Motor neuron (in vitro differentiated cells): ENCODE measurements around the gene PPP2R2C. TPM values are rescaled to one million over a fixed set of nuclear protein-coding genes. Genes with fewer than 3 reads are reported as not detected.

ENCODE experiments used
- ATAC-seq, 8 experiments: fragments of 200-7000 bp; cut with Tn5 transposase; replicated peaks in 6 of 8; 2 replicates each; pipeline ENCODE4 v1.8.0; 2021; ENCODE audit warnings: mild to moderate bottlenecking in 8 of 8, moderate library complexity in 8 of 8
- H3K27ac ChIP-seq, 2 donors: fragments of 250-450 bp; sonication (Bioruptor Pico); 2 replicates each; pipeline ENCODE4 v1.9.0; 2021; ENCODE audit warnings: antibody characterized with exemption in 2 of 2, mild to moderate bottlenecking in 2 of 2, moderate library complexity in 1 of 2
- H3K4me1 ChIP-seq, 2 donors: fragments of 250-450 bp; sonication (Bioruptor Pico); replicated peaks in 1 of 2; 2 replicates each; pipeline ENCODE4 v1.6.1; 2021; ENCODE audit warnings: antibody characterized with exemption in 2 of 2, mild to moderate bottlenecking in 2 of 2, moderate library complexity in 1 of 2
- H3K4me3 ChIP-seq, 5 donors: fragments of 250-450 bp; sonication (Bioruptor Pico); 2 replicates each; pipeline ENCODE4 v1.9.0; 2021; ENCODE audit warnings: antibody characterized with exemption in 5 of 5, mild to moderate bottlenecking in 5 of 5, moderate library complexity in 4 of 5
- WGBS, 10 experiments: fragments of 450-650 bp; shearing (Covaris generic); methylation state at CpG; one replicate each; pipeline ENCODE4 v1.0.0; 2022; 5-methylcytosine and 5-hydroxymethylcytosine counted together
- in situ Hi-C, 9 experiments: fragments of 400-800 bp; cut with MboI; loops; one replicate each; pipeline ENCODE4 v1.15.0; 2021; ENCODE audit warnings: low sequenced_read_pairs in 9 of 9, low pct_unique_long_range_greater_than_20kb in 2 of 9; ENCODE audit not compliant: unreplicated experiment in 9 of 9
- total RNA-seq, 8 experiments: library from RNA; unstranded; fragments of 300-600 nt; gene quantifications; 2 replicates each; pipeline versions ENCODE4 v1.2.3 to v1.2.4, GENCODE V29; 2022

PPP2R2C gene
- total RNA-seq, 8 experiments from 2014 or later = 0.24 to 32.4 (median 4.9) TPM

GRCh38 chr4:6337331-6337935 lies 135.0 kb downstream of the PPP2R2C start:
- WGBS, 10 experiments = 7 to 47% (median 20%) methylated on average over 3 to 12 of the region's 19 CpGs; no CpG with 5 or more reads in 1 of the 10 experiments
- in situ Hi-C loops = no loop called here

GRCh38 chr4:6336166-6336565 lies 136.2 kb downstream of the PPP2R2C start:
- WGBS, 10 experiments = 80 to 100% methylated on average over 1 to 2 of the region's 13 CpGs; no CpG with 5 or more reads in 8 of the 10 experiments

More at GRCh38 chr4:6337331-6337935, 135.0 kb downstream of the PPP2R2C start:
- no peak overlapping the region for H3K4me3 ChIP-seq
- no peak overlapping the region for H3K27ac ChIP-seq
- ATAC-seq = no peak
- peaks cover 4 to 8% of the 10 kb centered on the region in 2 donors for H3K4me1 ChIP-seq

GRCh38 chr4:6335040-6335590 lies 137.3 kb downstream of the PPP2R2C start:
- H3K27ac ChIP-seq = no peak overlapping the region
- no peak overlapping the region for H3K4me3 ChIP-seq
- 37 to 100% (median 66%) methylated on average over 2 to 7 of the region's 12 CpGs; no CpG with 5 or more reads in 3 of the 10 experiments for WGBS, 10 experiments
- ATAC-seq = no peak
- in situ Hi-C loops = no loop called here
- peaks cover 0 to 8% of the 10 kb centered on the region in 2 donors for H3K4me1 ChIP-seq

More at GRCh38 chr4:6336166-6336565, 136.2 kb downstream of the PPP2R2C start:
- in situ Hi-C loops = no loop called here
- Histone ChIP-seq H3K27ac (no peak overlapping the region), H3K4me3 (no peak overlapping the region), H3K4me1 (peaks cover 0 to 8% of the 10 kb centered on the region in 2 donors)
- ATAC-seq = no peak

- 0 to 100% (median 60%) methylated on average over 1 to 3 of the region's 5 CpGs; no CpG with 5 or more reads in 7 of the 10 experiments for WGBS, 10 experiments
- Histone ChIP-seq H3K4me3 (no peak overlapping the region), H3K27ac (no peak overlapping the region), H3K4me1 (peaks cover 0 to 8% of the 10 kb centered on the region in 2 donors)
- in situ Hi-C loops = no loop called here
- peak in 2 of 8 experiments; percentile 19 to 25 for ATAC-seq
Measured at GRCh38 chr4:6334203-6334887, 138.1 kb downstream of the PPP2R2C start.

- WGBS, 10 experiments = 70 to 100% (median 77%) methylated on average over 1 to 11 of the region's 19 CpGs; no CpG with 5 or more reads in 2 of the 10 experiments
- H3K4me1 ChIP-seq = peaks cover 0 to 8% of the 10 kb centered on the region in 2 donors
- no peak overlapping the region for H3K4me3 ChIP-seq
- no peak overlapping the region for H3K27ac ChIP-seq
- ATAC-seq = no peak
- in situ Hi-C loops = no loop called here
Measured at GRCh38 chr4:6333301-6334202, 138.9 kb downstream of the PPP2R2C start.

- in situ Hi-C loops = no loop called here
- Histone ChIP-seq H3K27ac (no peak overlapping the region), H3K4me1 (peaks cover 0 to 4% of the 10 kb centered on the region in 2 donors), H3K4me3 (no peak overlapping the region)
- 27 to 83% (median 67%) methylated on average over 1 to 3 of the region's 6 CpGs; no CpG with 5 or more reads in 6 of the 10 experiments for WGBS, 10 experiments
- no peak for ATAC-seq
Measured at GRCh38 chr4:6332669-6333050, 139.8 kb downstream of the PPP2R2C start.

- Histone ChIP-seq H3K27ac (no peak overlapping the region), H3K4me3 (no peak overlapping the region), H3K4me1 (no peaks in the 10 kb centered on the region)
- peak in 7 of 8 experiments; percentile 19 to 57 (median 33) for ATAC-seq
- WGBS, 10 experiments = 0 to 70% (median 54%) methylated on average over 2 to 11 of the region's 18 CpGs; no CpG with 5 or more reads in 3 of the 10 experiments
- in situ Hi-C loops = no loop called here
Measured at GRCh38 chr4:6332042-6332668, 140.3 kb downstream of the PPP2R2C start.

GRCh38 chr4:6331468-6331867 lies 140.9 kb downstream of the PPP2R2C start:
- 60 to 100% (median 100%) methylated on average over 1 to 5 of the region's 6 CpGs; no CpG with 5 or more reads in 3 of the 10 experiments for WGBS, 10 experiments
- in situ Hi-C loops = no loop called here
- no peak overlapping the region for H3K4me3 ChIP-seq
- no peak overlapping the region for H3K27ac ChIP-seq
- H3K4me1 ChIP-seq = no peaks in the 10 kb centered on the region
- ATAC-seq = no peak

- in situ Hi-C loops = no loop called here
- 20 to 100% (median 80%) methylated on average over 1 to 7 of the region's 8 CpGs; no CpG with 5 or more reads in 3 of the 10 experiments for WGBS, 10 experiments
- Histone ChIP-seq H3K27ac (no peak overlapping the region), H3K4me3 (no peak overlapping the region), H3K4me1 (no peaks in the 10 kb centered on the region)
- peak in 2 of 8 experiments; percentile 27 to 38 for ATAC-seq
Measured at GRCh38 chr4:6331018-6331417, 141.4 kb downstream of the PPP2R2C start.

GRCh38 chr4:6330384-6330767 lies 142.0 kb downstream of the PPP2R2C start:
- WGBS, 10 experiments = 20 to 87% (median 78%) methylated on average over 1 to 7 of the region's 7 CpGs; no CpG with 5 or more reads in 6 of the 10 experiments
- in situ Hi-C loops = no loop called here
- H3K4me1 ChIP-seq = peaks cover 0 to 5% of the 10 kb centered on the region in 2 donors
- no peak overlapping the region for H3K4me3 ChIP-seq
- no peak overlapping the region for H3K27ac ChIP-seq
- ATAC-seq = no peak

GRCh38 chr4:6329478-6330383 lies 142.7 kb downstream of the PPP2R2C start:
- in situ Hi-C loops = loop anchor here in 4 of 9 experiments (5.0 to 10.0 kb wide), 3 partner anchors 75 to 335 kb away; no protein-coding TSS in a partner anchor
- Histone ChIP-seq H3K27ac (no peak overlapping the region), H3K4me1 (peaks cover 2 to 9% of the 10 kb centered on the region in 2 donors), H3K4me3 (no peak overlapping the region)
- WGBS, 10 experiments = 50 to 100% (median 72%) methylated on average over 2 to 13 of the region's 28 CpGs; no CpG with 5 or more reads in 4 of the 10 experiments
- no peak for ATAC-seq
